IMR-90 (cell line): ENCODE results near the gene PHLDA2. TPM values are rescaled to one million over a fixed set of nuclear protein-coding genes. Genes with fewer than 3 reads are reported as not detected.

Experiments
- ATAC-seq: fragments of 200-7000 bp; cut with Tn5 transposase; 2 replicates; pipeline ENCODE4 v1.9.1; 2020; ENCODE audit warnings: low read depth, mild to moderate bottlenecking, moderate library complexity
- BruUV-seq: library from RNA; stranded (reverse); fragments of 400-500 nt; replicated peaks from 2 replicates; lab custom pipeline; 2021; lab: Mats Ljungman, UMichigan
- CTCF ChIA-PET: fragments of 300-600 bp; formaldehyde crosslinking; extraction: SDS; loops from one replicate; lab custom pipeline; 2021; ENCODE audit warnings: antibody characterized with exemption; lab: Yijun Ruan, JAX
- POLR2A ChIA-PET: fragments of 300-600 bp; sonication (Branson Sonifier 250); formaldehyde crosslinking; loops from one replicate; lab custom pipeline; 2022; ENCODE audit warnings: antibody characterized with exemption; ENCODE audit not compliant: unreplicated experiment; lab: Charles Lee
- DNase-seq: peaks from one replicate; pipeline ENCODE4 v3.0.0; 2013
- H2AFZ ChIP-seq: replicated peaks from 2 replicates; pipeline ENCODE3; 2013; ENCODE audit warnings: low read length, mild to moderate bottlenecking; ENCODE audit not compliant: poor library complexity
- H2AK5ac ChIP-seq: 2 replicates; pipeline ENCODE4 v1.6.1; 2013; ENCODE audit warnings: low read depth, low read length, inconsistent platforms
- H2AK9ac ChIP-seq: replicated peaks from 2 replicates; pipeline ENCODE3; 2013; ENCODE audit warnings: mild to moderate bottlenecking, low read depth, low read length, moderate library complexity; ENCODE audit not compliant: poor library complexity
- H2BK120ac ChIP-seq: 2 replicates; pipeline ENCODE4 v1.6.1; 2013; ENCODE audit warnings: low read depth, low read length, inconsistent platforms
- H2BK15ac ChIP-seq: 3 replicates; pipeline ENCODE4 v1.6.1; 2013; ENCODE audit warnings: low read depth, low read length, inconsistent platforms
- H2BK20ac ChIP-seq: 2 replicates; pipeline ENCODE4 v1.6.1; 2013; ENCODE audit warnings: low read depth, mild to moderate bottlenecking, inconsistent platforms, low read length, moderate library complexity
- H2BK5ac ChIP-seq: 2 replicates; pipeline ENCODE4 v1.6.1; 2013; ENCODE audit warnings: mild to moderate bottlenecking, low read depth, low read length, inconsistent platforms; ENCODE audit not compliant: poor library complexity, severe bottlenecking
- H3K14ac ChIP-seq: replicated peaks from 2 replicates; pipeline ENCODE4 v1.6.1; 2013; ENCODE audit warnings: low read depth, low read length, inconsistent platforms
- H3K18ac ChIP-seq: 2 replicates; pipeline ENCODE4 v1.6.1; 2013; ENCODE audit warnings: low read depth, low read length, control low read depth
- H3K23ac ChIP-seq: 2 replicates; pipeline ENCODE4 v1.6.1; 2013; ENCODE audit warnings: low read depth, low read length, inconsistent platforms
- H3K27ac ChIP-seq: 2 replicates; pipeline ENCODE4 v1.5.1; 2013; ENCODE audit warnings: mild to moderate bottlenecking, control low read depth, low read length; ENCODE audit not compliant: insufficient read depth
- H3K27me3 ChIP-seq: 2 replicates; pipeline ENCODE4 v1.6.1; 2013; ENCODE audit warnings: low read length; ENCODE audit not compliant: control insufficient read depth, insufficient read depth
- H3K36me3 ChIP-seq: 2 replicates; pipeline ENCODE4 v1.6.1; 2013; ENCODE audit warnings: low read length, mixed read lengths; ENCODE audit not compliant: control insufficient read depth, insufficient read depth
- H3K4ac ChIP-seq: 2 replicates; pipeline ENCODE4 v1.6.1; 2013; ENCODE audit warnings: low read depth, low read length, inconsistent platforms
- H3K4me1 ChIP-seq: 2 replicates; pipeline ENCODE4 v1.6.1; 2013; ENCODE audit warnings: low read length, mixed read lengths; ENCODE audit not compliant: control insufficient read depth, insufficient read depth
- H3K4me2 ChIP-seq: 2 replicates; pipeline ENCODE4 v1.6.1; 2013; ENCODE audit warnings: low read depth, mild to moderate bottlenecking, control low read depth, low read length, moderate library complexity
- H3K4me3 ChIP-seq: 2 replicates; pipeline ENCODE4 v1.5.1; 2013; ENCODE audit warnings: low read depth, mild to moderate bottlenecking, control low read depth, low read length, moderate library complexity; ENCODE audit not compliant: insufficient read depth
- H3K56ac ChIP-seq: 2 replicates; pipeline ENCODE4 v1.6.1; 2013; ENCODE audit warnings: low read length, inconsistent platforms; ENCODE audit not compliant: insufficient read depth; ENCODE audit errors: extremely low read depth
- H3K79me1 ChIP-seq, 2 experiments: 2 replicates each; pipeline ENCODE4 v1.6.1; 2013; ENCODE audit warnings: low read length in 2 of 2, inconsistent platforms in 1 of 2, low read depth in 1 of 2
- H3K9ac ChIP-seq: 2 replicates; pipeline ENCODE4 v1.6.1; 2013; ENCODE audit warnings: low read depth, low read length, control low read depth
- H3K9me1 ChIP-seq: 2 replicates; pipeline ENCODE4 v1.6.1; 2013; ENCODE audit warnings: low read length, inconsistent platforms; ENCODE audit not compliant: insufficient read depth
- H3K9me3 ChIP-seq: 2 replicates; pipeline ENCODE4 v1.6.1; 2013; ENCODE audit warnings: low read length; ENCODE audit not compliant: control insufficient read depth, insufficient read depth
- H4K20me1 ChIP-seq: 2 replicates; pipeline ENCODE4 v1.6.1; 2013; ENCODE audit warnings: low read length, inconsistent platforms; ENCODE audit not compliant: insufficient read depth
- H4K5ac ChIP-seq: 2 replicates; pipeline ENCODE4 v1.6.1; 2013; ENCODE audit warnings: mild to moderate bottlenecking, low read depth, low read length, control low read depth
- H4K8ac ChIP-seq, 2 experiments: 2 replicates each; pipeline ENCODE4 v1.6.1; 2013; ENCODE audit warnings: low read depth in 2 of 2, low read length in 2 of 2, control low read depth in 1 of 2, inconsistent platforms in 1 of 2
- H4K91ac ChIP-seq: 2 replicates; pipeline ENCODE4 v1.6.1; 2013; ENCODE audit warnings: low read depth, low read length, inconsistent platforms; ENCODE audit not compliant: insufficient read depth
- BHLHE40 ChIP-seq: fragments of 150-350 bp; IDR thresholded peaks from 2 replicates; pipeline ENCODE4 v1.6.1; 2016; ENCODE audit warnings: mild to moderate bottlenecking, low read depth, low read length
- CEBPB ChIP-seq: IDR thresholded peaks from 2 replicates; pipeline ENCODE4 v1.6.1; 2012; ENCODE audit warnings: low read depth, low read length, improper control_type of control experiment
- CHD1 ChIP-seq: IDR thresholded peaks from 2 replicates; pipeline ENCODE4 v1.6.1; 2012; ENCODE audit warnings: low read depth, low read length, improper control_type of control experiment
- CTCF ChIP-seq: conservative IDR thresholded peaks from 2 replicates; pipeline ENCODE4 v1.5.1; 2012; ENCODE audit warnings: mild to moderate bottlenecking, low read depth, low read length, improper control_type of control experiment
- FOS ChIP-seq: fragments of 150-350 bp; IDR thresholded peaks from 2 replicates; pipeline ENCODE4 v1.6.1; 2016; ENCODE audit warnings: low read depth, low read length
- MAFK ChIP-seq: IDR thresholded peaks from 2 replicates; pipeline ENCODE4 v1.6.1; 2012; ENCODE audit warnings: low read depth, low read length, improper control_type of control experiment
- MAZ ChIP-seq: IDR thresholded peaks from 2 replicates; pipeline ENCODE4 v1.6.1; 2012; ENCODE audit warnings: low read depth, mild to moderate bottlenecking, low read length, improper control_type of control experiment, moderate library complexity, borderline replicate concordance
- MXI1 ChIP-seq: IDR thresholded peaks from 2 replicates; pipeline ENCODE4 v1.6.1; 2012; ENCODE audit warnings: low read depth, mild to moderate bottlenecking, low read length, moderate library complexity, borderline replicate concordance
- NFE2L2 ChIP-seq: fragments of 150-350 bp; IDR thresholded peaks from 2 replicates; pipeline ENCODE4 v1.6.1; 2016; ENCODE audit warnings: low read depth, mild to moderate bottlenecking, low read length
- POLR2A ChIP-seq: IDR thresholded peaks from 2 replicates; pipeline ENCODE4 v1.6.1; 2012; ENCODE audit warnings: mild to moderate bottlenecking, low read depth, low read length
- RAD21 ChIP-seq: IDR thresholded peaks from 2 replicates; pipeline ENCODE4 v1.6.1; 2012; ENCODE audit warnings: low read length, improper control_type of control experiment
- RCOR1 ChIP-seq: IDR thresholded peaks from 2 replicates; pipeline ENCODE4 v1.6.1; 2012; ENCODE audit warnings: mild to moderate bottlenecking, low read length, improper control_type of control experiment; ENCODE audit not compliant: insufficient replicate concordance
- RFX5 ChIP-seq: IDR thresholded peaks from 2 replicates; pipeline ENCODE4 v1.8.0; 2012; ENCODE audit warnings: low read depth, mild to moderate bottlenecking, low read length, moderate library complexity
- SMC3 ChIP-seq: fragments of 150-350 bp; IDR thresholded peaks from 2 replicates; pipeline ENCODE4 v1.6.1; 2016; ENCODE audit warnings: low read depth, mild to moderate bottlenecking, antibody characterized with exemption, low read length, moderate library complexity
- USF2 ChIP-seq: fragments of 150-350 bp; IDR thresholded peaks from 2 replicates; pipeline ENCODE4 v1.6.1; 2017; ENCODE audit warnings: mild to moderate bottlenecking, antibody characterized with exemption, low read length, low read depth
- WGBS, 2 experiments: methylation state at CpG; one replicate each; pipeline versions ENCODE4 v1.1.5 to v1.1.7; 2013; ENCODE audit warnings: missing lambda C conversion rate in 2 of 2; ENCODE audit not compliant: insufficient read length in 1 of 2; ENCODE audit errors: extremely low coverage in 2 of 2; 5-methylcytosine and 5-hydroxymethylcytosine counted together
- dilution Hi-C: fragments of 300-500 bp; cut with HindIII; formaldehyde crosslinking; loops from one replicate; pipeline ENCODE4 v1.14.3; 2018; ENCODE audit warnings: low sequenced_read_pairs; ENCODE audit not compliant: unreplicated experiment
- in situ Hi-C: fragments of 300-500 bp; cut with MboI; formaldehyde crosslinking; loops from 3 replicates; pipeline ENCODE4 v1.14.3; 2019; ENCODE audit warnings: low sequenced_read_pairs, inconsistent platforms, mixed read lengths
- intact Hi-C: fragments of 100-400 bp; cut with micrococcal nuclease; formaldehyde crosslinking; loops from 2 replicates; pipeline ENCODE4 v1.10.0; 2022
- polyA plus RNA-seq, 3 experiments: library from polyadenylated mRNA; depleted of rRNA; stranded (reverse); fragments of >200 nt; gene quantifications; 2 replicates each; pipeline ENCODE4 v1.2.3, GENCODE V29; 2012; ENCODE audit warnings: low replicate concordance in 1 of 3
- total RNA-seq: library from RNA; depleted of rRNA; stranded (reverse); fragments of >200 nt; gene quantifications from 2 replicates; pipeline ENCODE4 v1.2.3, GENCODE V29; 2012
- TF ChIP-seq, protein P1 (sequence below): fragments of 150-350 bp; IDR thresholded peaks from 2 replicates; pipeline ENCODE4 v1.6.1; 2016; ENCODE audit warnings: low read depth, mild to moderate bottlenecking, low read length, moderate library complexity, borderline replicate concordance

PHLDA2 gene
- total and polyA plus RNA-seq, 2 of the 4 experiments (the other 2 are of a cell fraction), result 3.8 to 89.0 TPM

- Histone ChIP-seq H3K14ac (no peak overlapping the region), H3K4me3 (peak overlapping the region; percentile 86), H2BK120ac (no peak overlapping the region), H3K9me3 (peaks cover 5% of the 10 kb centered on the region), H4K8ac (peak overlapping the region; percentile 50 to 62; a peak in 2 of 4 replicates), H3K56ac (no peak overlapping the region), H4K91ac (no peak overlapping the region), H3K36me3 (peaks cover 7% of the 10 kb centered on the region; the same call in 1 of the 2 replicates), H3K18ac (no peak overlapping the region; the same call in 1 of the 2 replicates), H3K79me1 (peaks cover 0 to 3% of the 10 kb centered on the region in 2 experiments; a peak in 1 of 4 replicates), H3K9ac (peak overlapping the region; percentile 58), H3K27ac (peak overlapping the region; percentile 36; the same call in 1 of the 2 replicates), H3K4me2 (peak overlapping the region; percentile 69), H4K20me1 (peaks cover 12% of the 10 kb centered on the region), H3K9me1 (no peaks in the 10 kb centered on the region; the same call in 1 of the 2 replicates), H2BK15ac (no peak overlapping the region), H3K4me1 (peaks cover 6% of the 10 kb centered on the region; the same call in 1 of the 2 replicates), H2AFZ (peak overlapping the region; percentile 88), H2BK5ac (no peak overlapping the region), H3K4ac (no peak overlapping the region), H4K5ac (no peak overlapping the region), H2BK20ac (no peak overlapping the region), H2AK9ac (peak overlapping the region; percentile 80), H3K27me3 (peaks cover 2% of the 10 kb centered on the region; the same call in 1 of the 2 replicates), H3K23ac (no peak overlapping the region), H2AK5ac (no peak overlapping the region)
- in situ Hi-C loops (loop anchor here (25.0 kb wide), 1 partner anchor 696 kb away; no protein-coding TSS in a partner anchor), dilution Hi-C loops (no loop called here), intact Hi-C loops (no loop called here)
- ATAC-seq, result no peak
- DNase-seq, result no peak
- CTCF ChIA-PET, result interaction anchor here (1.2 to 11.0 kb wide), 3 partner anchors 10 to 351 kb away, joined by 3 to 116 read pairs (median 3); no protein-coding TSS in a partner anchor
- BruUV-seq, result no TSS peak
- WGBS, 2 experiments, result 6% methylated on average over 16 of the region's 24 CpGs; no CpG with 5 or more reads in 1 of the 2 experiments
- TF ChIP-seq, protein P1, sequence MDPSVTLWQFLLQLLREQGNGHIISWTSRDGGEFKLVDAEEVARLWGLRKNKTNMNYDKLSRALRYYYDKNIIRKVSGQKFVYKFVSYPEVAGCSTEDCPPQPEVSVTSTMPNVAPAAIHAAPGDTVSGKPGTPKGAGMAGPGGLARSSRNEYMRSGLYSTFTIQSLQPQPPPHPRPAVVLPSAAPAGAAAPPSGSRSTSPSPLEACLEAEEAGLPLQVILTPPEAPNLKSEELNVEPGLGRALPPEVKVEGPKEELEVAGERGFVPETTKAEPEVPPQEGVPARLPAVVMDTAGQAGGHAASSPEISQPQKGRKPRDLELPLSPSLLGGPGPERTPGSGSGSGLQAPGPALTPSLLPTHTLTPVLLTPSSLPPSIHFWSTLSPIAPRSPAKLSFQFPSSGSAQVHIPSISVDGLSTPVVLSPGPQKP, result no peak
- TF ChIP-seq MAFK (no peak), RCOR1 (no peak), FOS (no peak), NFE2L2 (no peak), CHD1 (no peak), CTCF (no peak), BHLHE40 (no peak), POLR2A (no peak), RFX5 (no peak), CEBPB (no peak), MAZ (no peak), SMC3 (no peak), MXI1 (no peak), USF2 (no peak), RAD21 (no peak)
- POLR2A ChIA-PET, result interaction anchor here (0.8 kb wide), 1 partner anchor 231 kb away, joined by 5 read pairs; no protein-coding TSS in a partner anchor
Observed at GRCh38 chr11:2883640-2883978, 45.6 kb downstream of the PHLDA2 start.
